NCI-H146 treated with DMSO at 0.1 percent for 48 hours (cell line): ENCODE measurements around the gene TUBB4B.

Experiments used
- DNase-seq: peaks from one replicate; lab custom pipeline; 2025; ENCODE audit not compliant: unreplicated experiment; lab: John Stamatoyannopoulos, UW

Gene TUBB4B

DNA sequence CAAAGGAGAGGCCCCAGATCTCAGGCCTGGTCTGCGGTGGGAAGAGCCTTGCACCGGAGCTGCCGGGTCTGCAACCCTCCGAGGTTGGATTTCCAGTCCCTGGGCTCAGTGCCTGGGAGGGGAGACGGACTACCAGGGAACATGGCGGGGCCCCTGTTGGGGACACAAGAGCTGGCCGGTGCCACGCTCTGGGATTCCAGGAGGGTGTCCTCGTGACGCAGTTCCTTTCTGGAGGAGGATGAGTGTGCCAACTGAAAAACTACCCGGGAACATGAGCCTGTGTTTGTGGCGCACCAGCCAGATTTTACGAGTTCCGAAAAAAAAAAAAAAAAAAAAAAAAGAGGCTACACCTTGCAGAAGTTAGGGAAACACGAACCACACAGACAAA lies 52.0 kb downstream of the TUBB4B start:
- no peak for DNase-seq
